HG02884 (cell line): Measurements from ENCODE around the gene HTRA3.

Experiments
- ATAC-seq: cut with Tn5 transposase; IDR thresholded peaks from one replicate; pipeline ENCODE4 v1.9.1; 2021; ENCODE audit warnings: mild to moderate bottlenecking, moderate library complexity; ENCODE audit not compliant: unreplicated experiment

Gene HTRA3

GRCh38 chr4:8306511-8307021, 37.0 kb downstream of the HTRA3 start:
- ATAC-seq = no peak

GRCh38 chr4:8307121-8307520, 37.6 kb downstream of the HTRA3 start:
- ATAC-seq = no peak

GRCh38 chr4:8307714-8308113, 38.2 kb downstream of the HTRA3 start:
- no peak for ATAC-seq

- no peak for ATAC-seq
These were observed 38.6 kb downstream of the HTRA3 start for GRCh38 chr4:8308144-8308543.

- no peak for ATAC-seq
These were observed 39.6 kb downstream of the HTRA3 start for GRCh38 chr4:8308856-8309771.

- ATAC-seq = no peak
These were observed 40.8 kb downstream of the HTRA3 start for GRCh38 chr4:8310306-8310705.

GRCh38 chr4:8311101-8312068, 41.8 kb downstream of the HTRA3 start:
- ATAC-seq = no peak

GRCh38 chr4:8312069-8312445, 42.5 kb downstream of the HTRA3 start:
- no peak for ATAC-seq

- ATAC-seq = no peak
These were observed 43.4 kb downstream of the HTRA3 start for GRCh38 chr4:8312976-8313375.

- ATAC-seq = no peak
These were observed 45.2 kb downstream of the HTRA3 start for GRCh38 chr4:8314691-8315255.

GRCh38 chr4:8315435-8316250, 46.1 kb downstream of the HTRA3 start:
- ATAC-seq = no peak

- ATAC-seq = no peak
These were observed 46.8 kb downstream of the HTRA3 start for GRCh38 chr4:8316251-8316771.

GRCh38 chr4:8316911-8317351, 47.4 kb downstream of the HTRA3 start:
- no peak for ATAC-seq

GRCh38 chr4:8317474-8317873, 47.9 kb downstream of the HTRA3 start:
- no peak for ATAC-seq

- ATAC-seq = no peak
These were observed 49.0 kb downstream of the HTRA3 start for GRCh38 chr4:8318509-8318908.

- no peak for ATAC-seq
These were observed 49.5 kb downstream of the HTRA3 start for GRCh38 chr4:8319061-8319460.

- no peak for ATAC-seq
These were observed 50.3 kb downstream of the HTRA3 start for GRCh38 chr4:8319731-8320385.

GRCh38 chr4:8320386-8320750, 50.8 kb downstream of the HTRA3 start:
- no peak for ATAC-seq

- no peak for ATAC-seq
These were observed 51.7 kb downstream of the HTRA3 start for GRCh38 chr4:8321220-8321619.
